HG03095 (cell line): ENCODE data around the gene NELFE.

Experiments used
- ATAC-seq: cut with Tn5 transposase; IDR thresholded peaks from one replicate; pipeline ENCODE4 v1.9.1; 2021; ENCODE audit warnings: moderate library complexity; ENCODE audit not compliant: unreplicated experiment

The NELFE gene

DNA sequence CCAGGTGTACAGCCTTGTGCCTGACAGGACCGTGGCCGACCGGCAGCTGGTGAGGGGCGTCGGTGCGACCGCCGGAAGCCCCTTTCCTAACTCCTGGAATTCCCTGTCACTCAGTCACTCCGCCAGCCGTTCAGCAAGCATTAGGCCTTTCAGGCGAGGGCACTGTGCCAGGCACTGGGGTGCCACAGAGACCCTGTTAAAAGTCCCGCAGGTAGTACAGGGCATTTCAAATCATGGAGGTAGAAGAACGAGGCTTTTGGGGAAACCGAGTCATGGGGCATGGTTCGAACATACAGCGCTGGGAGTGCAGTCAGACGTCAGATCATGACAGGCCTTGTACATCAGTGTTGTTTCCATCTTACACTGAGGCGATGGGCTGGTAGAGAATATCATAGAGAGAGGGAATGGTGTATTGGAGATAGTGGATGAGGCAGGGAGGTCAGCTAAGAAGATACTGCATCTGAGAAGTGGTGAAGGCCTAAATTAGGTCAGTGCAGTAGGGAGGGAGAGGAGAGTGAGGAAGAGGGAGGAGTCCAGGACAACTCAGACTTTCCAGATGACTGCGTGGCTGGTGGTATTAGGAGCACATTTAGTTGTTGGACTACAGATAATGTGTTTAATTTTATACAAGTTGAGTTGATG, 14.1 kb upstream of the NELFE start:
- peak; percentile 4 for ATAC-seq

DNA sequence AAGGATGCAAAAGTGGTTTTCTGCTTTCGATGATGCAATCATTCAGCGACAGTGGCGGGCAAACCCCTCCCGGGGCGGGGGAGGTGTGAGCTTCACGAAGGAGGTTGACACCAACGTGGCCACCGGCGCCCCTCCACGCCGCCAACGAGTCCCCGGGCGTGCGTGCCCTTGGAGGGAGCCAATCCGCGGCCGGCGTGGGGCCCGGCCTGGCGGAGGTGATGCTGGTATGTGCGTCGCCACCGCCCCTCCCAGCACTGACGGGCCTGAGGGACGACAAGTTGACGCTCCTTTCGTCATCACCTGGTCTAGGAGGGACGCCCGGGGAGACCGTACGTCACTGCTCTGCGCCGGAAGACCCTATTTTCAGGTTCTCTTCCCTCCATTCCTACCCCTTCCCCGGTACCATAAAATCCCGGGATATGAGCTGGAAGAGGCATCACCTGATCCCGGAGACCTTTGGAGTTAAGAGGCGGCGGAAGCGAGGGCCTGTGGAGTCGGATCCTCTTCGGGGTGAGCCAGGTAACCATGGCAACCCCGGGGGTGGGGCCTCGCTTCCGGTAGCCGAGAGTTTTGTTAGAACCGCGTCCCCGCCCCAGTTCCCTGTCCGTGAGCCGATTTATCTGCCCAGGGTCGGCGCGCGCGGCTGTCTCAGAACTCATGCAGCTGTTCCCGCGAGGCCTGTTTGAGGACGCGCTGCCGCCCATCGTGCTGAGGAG, 13.4 kb upstream of the NELFE start, which contains the start of gene DXO:
Gene DXO, minus strand, starts transcription at position 146 of the 716 bp plus-strand sequence. CDS start 463 bp downstream, outside the sequence.
- ATAC-seq, result peak; percentile 74

DNA sequence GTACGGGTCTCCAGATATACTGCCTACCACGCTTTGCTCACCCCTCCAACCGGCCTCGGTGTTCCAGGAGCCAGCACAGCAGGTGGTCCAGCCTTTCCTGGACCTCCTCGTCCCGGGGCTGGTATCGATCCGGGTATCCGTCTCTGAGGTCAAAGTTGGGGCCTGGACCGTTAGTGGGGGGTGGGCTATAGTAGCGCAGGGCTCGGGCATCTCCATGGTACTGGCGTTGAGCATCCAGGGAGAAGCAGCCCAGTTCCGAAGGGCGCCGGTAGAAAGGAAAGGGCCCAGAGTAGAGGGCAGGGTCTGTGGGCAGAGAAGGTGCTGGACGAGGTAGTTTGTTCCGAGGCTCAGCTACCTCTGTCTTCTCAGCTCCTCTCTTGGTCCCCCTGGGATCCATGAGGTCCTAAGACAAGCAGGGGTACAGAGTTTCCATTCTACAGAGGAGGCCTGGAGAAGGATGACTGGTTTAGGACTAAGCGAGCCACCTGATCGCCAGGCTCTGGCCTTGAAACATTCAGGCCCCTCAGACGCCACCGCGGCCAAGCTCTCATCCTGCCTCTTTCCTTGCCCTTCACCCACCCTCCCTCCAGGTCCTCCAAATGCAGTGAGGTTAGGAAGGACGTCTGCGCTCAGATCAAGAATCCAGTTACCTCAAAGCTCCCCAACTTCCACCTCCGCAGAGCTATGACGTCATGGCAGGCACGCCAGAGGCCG, 12.7 kb upstream of the NELFE start:
- peak; percentile 1 for ATAC-seq

DNA sequence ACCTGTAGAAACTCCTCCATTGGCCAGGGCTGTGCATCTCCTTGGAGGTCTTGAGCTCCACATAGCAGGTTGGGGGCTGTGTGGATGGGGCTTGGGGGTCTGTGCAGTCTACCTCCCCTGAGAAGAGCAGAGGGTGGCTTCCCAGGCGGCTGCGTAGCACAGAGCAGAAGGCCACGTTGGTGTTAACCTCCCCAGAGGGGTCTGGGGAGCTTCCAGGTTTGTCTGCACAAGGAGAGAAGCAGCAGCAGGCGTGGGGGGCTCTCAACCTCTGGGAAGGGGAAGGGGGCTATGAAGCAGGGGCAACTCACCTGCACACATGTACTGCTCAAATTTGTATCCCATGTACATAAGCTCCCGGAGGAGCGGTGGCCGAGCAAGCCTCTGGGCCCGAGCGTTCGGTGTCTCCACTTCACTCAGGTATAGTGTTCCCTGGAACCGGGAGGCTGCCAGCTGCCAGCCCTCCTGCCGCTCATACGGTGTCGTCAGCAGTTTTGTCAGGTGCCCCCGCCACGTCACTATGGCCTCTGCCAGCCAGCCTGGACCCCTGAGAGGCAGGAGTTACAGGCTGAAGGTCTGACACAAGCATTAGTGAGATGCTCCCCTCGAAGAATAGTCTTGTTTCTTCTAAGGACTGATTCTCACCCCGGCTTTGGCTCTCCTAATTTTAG, 12.0 kb upstream of the NELFE start:
- ATAC-seq, result no peak

DNA sequence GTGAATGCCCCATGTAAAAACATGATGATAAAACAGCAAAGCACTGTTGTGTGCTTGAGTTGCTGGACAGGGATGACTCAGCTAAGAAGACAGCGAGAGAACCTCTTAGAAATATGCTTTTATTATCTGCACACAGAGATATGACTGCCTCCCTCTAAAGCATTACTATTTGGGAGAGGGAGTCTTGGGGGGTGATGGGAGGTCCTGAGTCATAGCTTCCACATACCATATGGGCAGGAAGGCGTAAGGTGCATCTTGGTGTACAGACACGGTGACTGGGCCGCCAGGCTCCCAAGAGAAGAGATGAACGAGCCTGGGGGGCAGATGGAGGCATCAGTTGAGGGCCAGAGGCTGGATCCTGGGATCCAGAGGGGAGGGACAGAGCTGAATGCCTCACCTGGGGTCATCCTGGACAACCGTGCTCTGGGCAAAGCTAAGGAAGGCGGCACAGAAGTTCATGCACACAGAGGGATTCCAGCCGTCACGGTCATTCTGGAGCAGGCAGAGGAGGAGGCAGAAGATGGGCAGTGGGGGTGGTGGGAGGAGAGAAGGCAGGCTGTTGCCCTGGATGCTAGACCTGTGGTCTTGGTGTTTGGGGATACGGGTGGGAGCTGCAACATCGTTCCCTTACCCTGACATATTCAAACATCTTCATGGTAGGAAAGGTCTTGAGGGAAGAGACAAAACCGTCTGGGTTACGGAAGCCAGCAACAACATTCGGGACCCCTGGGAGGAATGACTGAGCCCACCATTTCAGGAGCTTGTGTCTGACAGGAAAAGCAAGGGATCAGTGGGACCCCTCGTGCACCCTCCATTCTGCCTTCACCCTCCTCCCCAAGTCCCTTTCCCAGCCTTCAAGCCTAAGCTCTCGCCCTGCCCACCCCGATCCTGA, 11.2 kb upstream of the NELFE start:
- ATAC-seq, result no peak

DNA sequence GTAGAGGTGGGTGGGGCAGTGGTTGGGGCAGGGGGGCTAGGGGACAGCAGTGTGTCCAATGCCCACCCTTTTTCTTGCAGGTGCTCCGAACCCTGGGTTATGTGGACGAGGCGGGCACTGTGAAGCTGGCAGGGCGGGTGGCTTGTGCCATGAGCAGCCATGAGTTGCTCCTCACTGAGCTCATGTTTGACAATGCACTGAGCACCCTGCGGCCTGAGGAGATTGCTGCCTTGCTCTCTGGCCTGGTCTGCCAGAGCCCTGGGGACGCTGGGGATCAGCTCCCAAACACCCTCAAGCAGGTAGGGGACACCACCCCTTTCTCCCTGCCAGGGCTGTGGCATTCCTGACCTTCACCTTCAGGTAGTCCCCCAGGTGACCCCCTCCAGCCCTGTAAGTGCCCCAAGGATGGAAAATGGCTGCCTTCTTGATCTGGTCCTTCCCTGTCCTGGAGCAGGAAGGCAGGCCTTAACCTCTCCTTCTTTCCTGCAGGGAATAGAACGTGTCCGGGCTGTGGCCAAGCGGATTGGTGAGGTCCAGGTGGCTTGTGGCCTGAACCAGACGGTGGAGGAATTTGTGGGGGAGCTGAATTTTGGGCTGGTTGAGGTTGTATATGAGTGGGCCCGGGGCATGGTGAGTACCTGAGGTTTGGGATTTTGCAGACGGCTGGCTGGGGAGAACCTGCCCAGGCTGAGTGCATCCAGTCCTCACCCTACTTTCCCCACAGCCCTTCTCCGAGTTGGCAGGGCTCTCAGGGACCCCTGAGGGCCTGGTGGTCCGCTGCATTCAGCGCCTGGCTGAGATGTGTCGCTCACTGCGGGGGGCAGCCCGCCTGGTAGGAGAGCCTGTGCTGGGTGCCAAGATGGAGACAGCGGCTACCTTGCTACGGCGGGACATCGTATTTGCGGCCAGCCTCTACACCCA, 10.3 kb upstream of the NELFE start:
- no peak for ATAC-seq

DNA sequence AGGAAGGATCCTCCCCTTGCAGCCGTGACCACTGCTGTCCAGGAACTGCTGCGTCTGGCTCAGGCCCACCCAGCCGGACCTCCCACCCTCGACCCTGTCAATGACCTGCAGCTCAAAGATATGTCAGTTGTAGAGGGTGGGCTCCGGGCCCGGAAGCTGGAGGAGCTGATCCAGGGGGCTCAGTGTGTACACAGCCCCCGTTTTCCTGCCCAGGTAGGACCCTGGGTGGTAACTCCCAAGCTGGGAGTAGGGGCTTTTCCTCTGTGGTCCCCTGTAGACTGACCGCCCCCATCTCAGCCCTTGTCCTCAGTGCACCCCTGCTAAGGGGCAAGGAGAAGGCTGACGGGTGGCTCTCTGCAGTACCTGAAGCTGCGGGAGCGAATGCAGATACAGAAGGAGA, 9.6 kb upstream of the NELFE start:
- no peak for ATAC-seq

DNA sequence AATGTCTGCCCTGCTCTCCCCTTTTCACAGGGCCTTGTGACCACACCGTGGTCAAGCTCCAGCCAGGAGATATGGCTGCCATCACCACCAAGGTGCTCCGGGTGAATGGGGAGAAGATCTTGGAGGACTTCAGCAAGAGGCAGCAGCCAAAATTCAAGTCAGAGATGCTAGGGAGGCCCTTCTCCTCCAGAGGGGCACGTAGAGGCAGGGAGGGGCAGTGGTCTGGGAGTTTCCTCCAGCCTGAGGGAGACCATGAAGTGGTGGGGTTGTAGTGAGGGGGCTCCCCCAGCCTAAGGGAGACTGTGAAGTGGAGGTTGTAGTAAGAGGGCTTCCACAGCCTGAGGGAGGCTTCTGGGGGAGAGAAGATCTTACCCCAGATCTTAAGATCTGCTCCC, 9.2 kb upstream of the NELFE start:
- no peak for ATAC-seq

DNA sequence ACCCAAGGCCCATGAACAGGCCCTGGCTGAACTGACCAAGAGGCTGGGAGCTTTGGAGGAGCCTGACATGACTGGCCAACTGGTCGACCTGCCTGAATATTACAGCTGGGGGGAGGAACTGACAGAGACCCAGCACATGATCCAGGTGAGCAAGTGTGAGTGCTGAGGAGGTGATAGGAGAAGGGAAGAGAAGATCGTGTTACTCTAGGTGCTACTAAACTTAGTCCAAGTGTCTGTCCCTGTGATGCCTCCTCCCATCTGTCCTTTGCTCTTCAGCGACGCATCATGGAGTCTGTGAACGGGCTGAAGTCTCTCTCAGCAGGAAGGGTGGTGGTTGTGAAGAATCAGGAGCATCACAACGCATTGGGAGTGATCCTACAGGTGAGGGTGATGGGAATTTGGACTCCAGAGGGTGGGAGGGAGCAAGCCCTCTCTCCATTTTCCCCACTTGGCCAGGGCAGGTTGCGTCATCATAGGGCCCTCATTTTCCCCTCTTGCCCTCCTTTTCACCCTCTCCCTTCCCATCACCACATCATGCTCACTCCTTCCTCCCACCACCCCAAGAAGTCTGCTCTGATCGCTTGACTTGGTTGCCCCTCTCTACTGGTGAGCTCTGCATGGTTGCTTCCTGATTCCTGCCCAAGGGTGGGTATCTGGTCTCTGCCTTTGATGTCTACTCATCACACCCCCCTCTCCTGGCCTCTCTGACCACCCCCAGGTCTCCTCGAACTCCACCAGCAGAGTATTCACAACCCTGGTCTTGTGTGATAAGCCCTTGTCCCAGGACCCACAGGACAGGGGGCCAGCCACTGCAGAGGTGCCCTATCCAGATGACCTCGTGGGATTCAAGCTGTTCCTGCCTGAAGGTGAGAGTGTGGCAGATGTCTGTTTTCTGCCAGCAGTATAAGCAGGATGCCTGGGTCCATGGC, 8.5 kb upstream of the NELFE start:
- ATAC-seq, result no peak

DNA sequence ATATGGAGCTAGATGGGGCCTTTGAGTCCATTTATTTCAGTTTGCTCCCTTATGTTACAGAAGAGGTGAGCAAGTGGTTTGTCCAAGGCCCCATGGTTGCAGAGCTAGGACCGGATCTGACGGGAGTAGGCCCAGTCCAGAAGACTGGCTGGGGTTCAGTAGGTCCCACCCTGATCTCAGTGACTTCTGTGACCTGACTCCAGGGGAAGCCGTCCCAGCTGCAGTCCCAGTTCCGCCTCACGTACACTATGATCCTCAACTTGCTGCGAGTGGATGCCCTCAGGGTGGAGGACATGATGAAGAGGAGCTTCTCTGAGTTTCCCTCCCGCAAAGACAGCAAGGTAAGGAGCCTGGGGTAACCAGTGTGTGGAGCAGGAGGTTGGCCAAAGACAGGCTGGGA, 7.7 kb upstream of the NELFE start:
- no peak for ATAC-seq

DNA sequence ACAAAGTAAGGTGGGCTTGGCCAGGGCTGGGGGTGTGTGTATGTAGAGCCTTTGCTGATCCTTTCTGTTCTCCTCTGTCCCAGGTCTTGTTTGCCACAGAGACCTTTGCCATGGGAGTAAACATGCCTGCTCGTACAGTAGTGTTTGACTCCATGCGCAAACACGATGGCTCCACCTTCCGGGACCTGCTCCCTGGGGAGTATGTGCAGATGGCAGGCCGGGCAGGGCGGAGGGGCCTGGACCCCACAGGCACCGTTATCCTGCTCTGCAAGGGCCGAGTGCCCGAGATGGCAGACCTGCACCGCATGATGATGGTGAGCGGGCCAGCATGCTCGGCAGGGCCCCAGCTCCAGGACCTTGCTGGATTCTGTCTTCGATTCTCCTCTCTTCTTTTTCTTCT, 6.9 kb upstream of the NELFE start:
- ATAC-seq, result no peak

DNA sequence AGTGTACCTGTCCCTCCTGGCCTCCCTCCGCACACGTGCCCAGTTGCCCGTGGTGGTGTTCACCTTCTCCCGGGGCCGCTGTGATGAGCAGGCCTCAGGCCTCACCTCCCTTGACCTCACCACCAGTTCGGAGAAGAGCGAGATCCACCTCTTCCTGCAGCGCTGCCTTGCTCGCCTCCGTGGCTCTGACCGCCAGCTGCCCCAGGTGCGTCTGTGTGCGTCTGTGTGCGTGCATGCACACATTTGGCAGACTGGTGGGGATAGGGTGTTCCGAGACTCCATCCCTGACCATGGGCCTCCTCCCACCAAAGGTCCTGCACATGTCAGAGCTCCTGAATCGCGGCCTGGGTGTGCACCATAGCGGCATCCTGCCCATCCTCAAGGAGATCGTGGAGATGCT, 5.2 kb upstream of the NELFE start:
- no peak for ATAC-seq

DNA sequence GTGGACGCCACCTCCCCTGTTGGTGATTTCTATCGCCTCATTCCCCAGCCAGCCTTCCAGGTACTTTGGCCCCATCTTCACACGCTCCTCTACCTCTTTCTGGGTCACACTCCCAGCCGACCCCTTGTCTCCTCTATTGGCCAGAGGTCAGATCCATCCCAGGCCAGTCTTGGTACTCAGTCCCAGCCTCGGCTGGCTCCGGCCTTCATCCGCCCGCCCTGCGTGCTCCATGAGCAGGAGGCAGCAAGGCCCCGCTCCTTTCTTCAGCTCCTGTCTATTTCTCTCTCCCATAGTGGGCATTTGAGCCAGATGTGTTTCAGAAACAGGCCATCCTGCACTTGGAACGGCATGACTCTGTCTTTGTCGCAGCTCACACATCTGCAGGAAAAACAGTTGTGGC, 2.8 kb upstream of the NELFE start:
- ATAC-seq, result no peak

DNA sequence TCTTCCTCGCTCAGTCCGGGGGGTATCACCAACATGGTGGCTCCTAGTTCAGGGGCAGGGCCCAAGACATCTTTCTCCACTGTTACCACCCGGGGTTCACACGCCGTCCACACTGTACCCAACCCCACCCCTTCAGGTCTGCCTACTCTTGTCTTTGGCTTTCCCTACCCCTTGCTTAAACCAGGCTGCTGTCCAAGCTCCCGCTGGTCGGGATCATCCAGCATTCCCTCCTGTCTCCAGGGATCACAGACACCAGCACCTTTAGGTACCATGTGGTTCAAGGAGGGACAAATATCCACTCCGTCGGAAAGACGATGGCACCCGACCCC, 395 bp downstream of the NELFE start:
- no peak for ATAC-seq

DNA sequence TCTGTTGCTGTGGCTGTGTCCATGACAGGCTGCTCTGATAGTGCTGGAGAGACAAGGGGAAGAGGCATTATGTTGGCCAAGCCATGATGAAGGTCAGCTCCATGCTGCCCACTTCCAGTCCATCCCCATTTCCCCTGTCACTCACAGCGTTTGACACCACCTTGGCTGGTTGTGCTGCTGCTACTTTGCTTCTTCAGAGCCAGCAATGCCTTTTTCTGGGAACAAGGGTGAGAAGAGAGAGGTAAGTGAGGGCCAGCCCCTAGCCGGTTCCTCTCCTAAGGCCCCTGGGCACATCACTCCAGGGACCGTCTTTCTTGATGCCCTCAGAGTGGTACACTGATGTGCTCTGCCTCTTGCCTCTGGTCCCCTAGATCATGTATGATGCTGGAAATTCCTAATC, 2.0 kb downstream of the NELFE start:
- ATAC-seq, result no peak

DNA sequence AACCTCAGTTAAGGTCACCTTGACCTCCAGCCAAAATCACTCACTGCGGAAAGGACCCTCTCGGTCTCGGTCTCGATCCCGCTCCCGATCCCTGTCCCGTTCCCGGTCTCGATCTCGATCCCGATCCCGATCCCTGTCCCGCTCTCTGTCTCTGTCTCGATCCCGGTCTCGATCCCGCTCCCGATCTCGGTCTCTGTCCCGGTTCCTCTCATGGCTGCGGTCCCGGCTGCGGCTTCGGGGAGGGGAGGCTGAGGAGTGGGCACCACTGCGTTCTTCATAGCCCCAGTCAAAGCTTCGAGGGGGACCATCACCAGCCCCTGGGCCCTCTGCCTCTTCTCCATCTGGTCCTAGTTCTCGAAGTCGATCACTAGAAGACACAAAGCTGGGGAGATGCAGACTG, 4.3 kb downstream of the NELFE start:
- no peak for ATAC-seq

DNA sequence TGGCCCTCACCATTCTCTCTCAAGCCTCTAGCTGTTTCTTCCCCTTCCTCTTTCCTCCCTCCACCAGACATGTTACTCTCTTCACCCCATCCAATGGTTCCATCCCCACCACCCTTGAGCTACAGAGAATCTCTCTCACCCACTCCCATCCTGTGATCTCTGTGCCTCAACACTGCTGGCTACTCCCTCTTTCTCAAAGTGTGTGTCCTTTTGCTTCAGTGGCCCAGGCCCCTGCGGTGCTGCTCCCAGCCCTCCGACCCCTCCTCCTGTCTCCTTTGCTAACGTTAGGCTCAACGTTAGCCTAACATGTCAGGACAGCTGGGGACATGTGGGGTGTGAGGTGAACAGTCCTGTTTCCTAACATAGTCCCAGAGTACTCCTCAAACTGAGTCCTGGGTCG, 5.9 kb downstream of the NELFE start:
- ATAC-seq, result no peak

DNA sequence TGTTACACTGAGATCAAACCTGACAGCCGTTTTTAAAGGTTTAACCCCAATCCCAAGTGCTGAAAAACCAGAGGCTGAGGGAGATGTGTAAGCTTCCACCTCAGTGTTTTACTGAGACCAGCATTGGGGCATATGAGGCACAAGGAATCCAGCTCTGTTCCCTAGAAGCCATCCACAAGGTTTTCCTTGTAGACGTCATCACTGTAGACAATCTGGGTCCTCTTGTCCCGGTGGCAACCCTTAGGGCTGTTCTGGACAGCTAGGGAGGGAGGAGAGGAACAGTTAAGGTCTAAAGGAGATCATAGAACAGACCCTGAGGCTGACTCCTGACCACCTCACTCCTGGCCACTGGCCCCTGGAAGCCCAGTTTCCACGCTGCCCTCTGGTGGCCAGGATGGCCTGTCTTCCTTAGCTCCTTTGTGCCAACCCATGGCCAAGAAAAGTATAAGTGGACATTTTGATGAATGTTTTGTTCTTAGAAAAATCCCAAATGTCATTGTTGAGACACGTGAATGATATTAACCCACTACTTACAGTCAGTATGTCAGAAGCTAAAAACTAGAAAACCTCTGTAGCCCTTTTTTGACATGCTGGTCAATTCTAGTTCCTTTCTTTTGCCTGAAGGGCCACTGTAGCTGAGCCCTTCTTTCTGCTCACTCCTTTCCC, 6.5 kb downstream of the NELFE start:
- no peak for ATAC-seq
